Lower leg skin (tissue), 4 donors: ENCODE measurements around the gene EIF3B. TPM values are rescaled to one million over a fixed set of nuclear protein-coding genes. Genes with fewer than 3 reads are reported as not detected.
A peak's percentile ranks its signal among the peaks of the same experiment; 100 is the strongest.

ENCODE experiments used
- DNase-seq, 2 donors: peaks; one replicate each; pipeline ENCODE4 v3.0.0-alpha.2; 2019; ENCODE audit warnings: low spot score in 2 of 2
- H3K4me3 ChIP-seq: fragments of 200-600 bp; sonication (generic); 2 replicates; pipeline ENCODE4 v1.5.1; 2017; ENCODE audit warnings: mild to moderate bottlenecking, low read depth; ENCODE audit not compliant: poor library complexity, severe bottlenecking
- POLR2A ChIP-seq, 2 donors: fragments of 450-650 bp; IDR thresholded peaks; one replicate each; pipeline ENCODE4 v1.6.1; 2016 to 2017; ENCODE audit warnings: antibody characterized with exemption in 2 of 2, mild to moderate bottlenecking in 1 of 2, moderate library complexity in 1 of 2
- WGBS, 2 donors: methylation state at CpG; one replicate each; pipeline ENCODE4 v1.1.5; 2018; 5-methylcytosine and 5-hydroxymethylcytosine counted together
- intact Hi-C: fragments of 100-400 bp; cut with DNase I; formaldehyde crosslinking; loops from one replicate; pipeline ENCODE4 v1.15.0; 2023; ENCODE audit warnings: low total_unique reads
- total RNA-seq, 4 donors: library from RNA; depleted of rRNA; stranded (reverse); fragments of >200 nt; gene quantifications; one replicate each; pipeline ENCODE4 v1.1.0, GENCODE V29; 2016
- TF ChIP-seq, protein P1 (sequence below), 3 donors: fragments of 450-650 bp; IDR thresholded peaks; one replicate each; pipeline ENCODE4 v1.5.1; 2016; ENCODE audit warnings: antibody characterized with exemption in 3 of 3, mild to moderate bottlenecking in 3 of 3, moderate library complexity in 2 of 3

The EIF3B gene
- total RNA-seq, 4 donors from 2014 or later: 121 to 165 (median 150) TPM

DNA sequence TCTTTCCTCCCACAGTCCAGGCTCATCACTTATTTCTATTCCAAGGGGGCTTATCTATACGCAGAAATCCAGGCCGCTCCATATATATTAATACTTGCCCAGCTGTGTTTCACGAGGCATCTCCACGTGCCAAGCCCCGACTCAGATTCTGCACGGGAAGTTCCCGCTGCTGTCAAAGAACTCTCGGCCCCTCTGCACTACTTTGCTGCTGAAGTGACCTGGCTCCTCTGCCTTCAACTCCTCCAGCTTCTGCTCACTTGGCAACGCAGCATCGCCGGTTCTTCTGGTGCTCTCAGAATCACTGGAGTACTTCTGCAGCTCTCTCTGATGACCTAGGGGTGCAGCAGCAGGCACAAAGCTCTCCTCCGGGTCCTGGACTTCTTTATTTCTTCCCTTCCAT is 39.1 kb downstream of the EIF3B start:
- TF ChIP-seq, protein P1, sequence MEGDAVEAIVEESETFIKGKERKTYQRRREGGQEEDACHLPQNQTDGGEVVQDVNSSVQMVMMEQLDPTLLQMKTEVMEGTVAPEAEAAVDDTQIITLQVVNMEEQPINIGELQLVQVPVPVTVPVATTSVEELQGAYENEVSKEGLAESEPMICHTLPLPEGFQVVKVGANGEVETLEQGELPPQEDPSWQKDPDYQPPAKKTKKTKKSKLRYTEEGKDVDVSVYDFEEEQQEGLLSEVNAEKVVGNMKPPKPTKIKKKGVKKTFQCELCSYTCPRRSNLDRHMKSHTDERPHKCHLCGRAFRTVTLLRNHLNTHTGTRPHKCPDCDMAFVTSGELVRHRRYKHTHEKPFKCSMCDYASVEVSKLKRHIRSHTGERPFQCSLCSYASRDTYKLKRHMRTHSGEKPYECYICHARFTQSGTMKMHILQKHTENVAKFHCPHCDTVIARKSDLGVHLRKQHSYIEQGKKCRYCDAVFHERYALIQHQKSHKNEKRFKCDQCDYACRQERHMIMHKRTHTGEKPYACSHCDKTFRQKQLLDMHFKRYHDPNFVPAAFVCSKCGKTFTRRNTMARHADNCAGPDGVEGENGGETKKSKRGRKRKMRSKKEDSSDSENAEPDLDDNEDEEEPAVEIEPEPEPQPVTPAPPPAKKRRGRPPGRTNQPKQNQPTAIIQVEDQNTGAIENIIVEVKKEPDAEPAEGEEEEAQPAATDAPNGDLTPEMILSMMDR (IDR thresholded peaks at IDR 0.05): no peak
- TF ChIP-seq POLR2A (IDR thresholded peaks at IDR 0.05): no peak
- H3K4me3 ChIP-seq: no peak overlapping the region
- intact Hi-C loops: no loop called here
- 68 to 69% methylated on average over 12 of the region's 12 CpGs for WGBS, 2 donors
- no peak for DNase-seq

DNA sequence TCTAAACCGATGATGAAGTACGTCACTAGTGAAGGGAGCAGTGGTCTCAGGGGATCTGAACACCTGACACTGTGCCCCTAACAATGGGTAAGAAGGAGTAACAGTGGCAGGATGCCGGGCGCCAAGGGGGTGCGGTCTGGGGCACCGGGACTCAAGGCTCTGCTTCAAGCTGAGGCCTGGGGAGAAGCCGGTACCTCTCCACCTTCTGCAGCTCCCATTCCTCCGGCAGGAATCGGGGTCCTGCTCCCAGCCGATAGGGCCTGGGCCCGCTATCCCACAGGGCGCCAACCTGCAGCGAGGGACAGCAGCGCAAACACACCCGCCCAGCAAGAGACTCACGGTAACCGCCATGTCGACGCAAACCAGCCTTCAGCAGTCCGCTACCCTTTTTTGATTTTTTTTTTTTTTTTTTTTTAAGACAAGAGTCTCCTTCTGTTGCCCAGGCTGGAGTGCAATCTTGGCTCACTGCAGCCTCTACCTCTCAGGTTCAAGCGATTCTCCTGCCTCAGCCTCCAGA is 40.0 kb downstream of the EIF3B start:
- no peak overlapping the region for H3K4me3 ChIP-seq
- WGBS, 2 donors: 88 to 93% methylated on average over 15 to 21 of the region's 21 CpGs
- intact Hi-C loops: no loop called here
- TF ChIP-seq, protein P1 (IDR thresholded peaks at IDR 0.05): no peak
- no peak for TF ChIP-seq POLR2A (IDR thresholded peaks at IDR 0.05)
- DNase-seq: no peak

DNA sequence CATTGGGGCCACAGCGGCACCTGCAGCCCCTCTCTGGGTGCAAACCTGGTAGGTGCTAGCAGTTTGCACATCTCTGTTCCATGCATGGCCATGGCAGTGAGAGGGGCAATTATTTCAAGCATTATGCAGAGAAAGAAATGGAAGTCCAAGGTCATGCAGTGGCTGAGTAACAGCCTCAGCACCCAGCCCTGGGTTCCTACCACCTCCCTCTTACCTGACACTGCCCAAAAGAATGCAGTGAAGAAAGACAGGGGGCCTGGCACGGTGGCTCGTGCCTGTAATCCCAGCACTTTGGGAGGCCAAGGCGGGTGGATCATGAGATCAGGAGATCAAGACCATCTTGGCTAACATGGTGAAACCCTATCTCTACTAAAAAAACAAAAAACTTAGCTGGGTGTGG is 43.9 kb downstream of the EIF3B start:
- intact Hi-C loops: no loop called here
- TF ChIP-seq, protein P1 (IDR thresholded peaks at IDR 0.05): no peak
- TF ChIP-seq POLR2A (IDR thresholded peaks at IDR 0.05): no peak
- DNase-seq: no peak
- H3K4me3 ChIP-seq: no peak overlapping the region
- WGBS, 2 donors: 91 to 98% methylated on average over 4 of the region's 4 CpGs

DNA sequence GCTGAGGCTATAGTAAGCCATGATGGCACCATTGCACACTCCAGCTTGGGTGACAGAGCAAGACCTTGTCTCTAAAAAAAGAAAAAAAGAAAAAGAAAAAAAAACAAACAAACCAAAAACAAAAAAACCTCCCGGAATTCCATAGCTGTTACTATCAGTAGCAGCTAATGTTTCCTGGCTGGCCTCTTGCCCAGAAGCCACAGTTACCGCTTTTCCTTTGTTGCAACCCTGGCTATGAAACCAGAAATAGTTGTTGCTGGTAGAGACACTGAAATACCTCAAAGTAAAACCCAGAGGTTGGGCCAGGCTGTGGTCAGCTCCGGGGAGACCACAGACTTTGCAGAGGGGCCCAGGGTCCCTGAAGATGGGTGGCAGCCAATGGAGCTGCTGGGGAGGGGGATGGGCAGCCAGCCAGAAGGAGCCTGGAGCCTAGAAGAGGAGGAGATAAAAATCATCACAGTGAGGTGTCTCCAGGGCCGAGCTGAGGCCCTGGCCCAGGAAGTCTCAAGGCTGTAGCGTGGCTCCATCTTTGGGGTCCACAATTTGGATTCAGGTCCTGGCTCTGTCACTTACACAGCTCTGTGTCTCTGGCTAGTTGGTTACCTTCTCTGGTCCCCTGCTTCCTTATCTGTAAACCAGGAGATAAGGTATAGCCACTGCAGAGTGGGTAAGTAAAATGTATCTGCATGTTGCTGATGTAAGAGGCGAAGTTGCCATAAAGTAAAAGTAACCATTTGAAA is 45.4 kb downstream of the EIF3B start:
- DNase-seq: peak; percentile 72 to 95
- no peak overlapping the region for H3K4me3 ChIP-seq
- no peak for TF ChIP-seq POLR2A (IDR thresholded peaks at IDR 0.05)
- TF ChIP-seq, protein P1 (IDR thresholded peaks at IDR 0.05): no peak
- intact Hi-C loops: no loop called here
- whole genome bisulfite sequencing, 2 donors: 22 to 23% methylated on average over 6 of the region's 6 CpGs

DNA sequence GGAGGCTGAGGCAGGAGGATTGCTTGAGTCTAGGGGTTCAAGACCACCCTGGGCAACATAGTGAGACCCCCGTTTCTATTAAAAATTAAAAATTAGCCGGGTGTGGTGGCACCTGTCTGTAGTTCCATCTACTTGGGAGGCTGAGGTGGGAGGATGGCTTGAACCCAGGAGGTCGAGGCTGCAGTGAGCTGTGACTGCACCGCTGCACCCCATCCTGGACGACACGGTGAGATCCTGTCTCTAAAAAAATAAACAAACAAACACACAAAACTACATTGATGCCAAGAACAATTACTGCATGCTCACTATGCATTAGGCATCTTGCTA is 48.0 kb downstream of the EIF3B start:
- intact Hi-C loops: no loop called here
- DNase-seq: no peak
- TF ChIP-seq, protein P1 (IDR thresholded peaks at IDR 0.05): no peak
- no peak for TF ChIP-seq POLR2A (IDR thresholded peaks at IDR 0.05)
- WGBS, 2 donors: 59 to 63% methylated on average over 6 of the region's 6 CpGs
- no peak overlapping the region for H3K4me3 ChIP-seq
